CD4-positive, alpha-beta T cell treated with Interleukin-2 at 100 ng/mL for 4 hours (primary cell): ENCODE results near the gene POGLUT3.

Experiments
- DNase-seq: peaks from one replicate; pipeline ENCODE4 v3.0.0-alpha.2; 2020; ENCODE audit warnings: low spot score

Gene POGLUT3

GRCh38 chr11:108500169-108500568 lies 2.0 kb upstream of the POGLUT3 start:
- DNase-seq: no peak

- DNase-seq: no peak
These were observed 728 bp upstream of the POGLUT3 start for GRCh38 chr11:108498816-108499408.

GRCh38 chr11:108497317-108498045 lies 703 bp downstream of the POGLUT3 start:
- peak; percentile 75 for DNase-seq

- DNase-seq: no peak
These were observed 1.4 kb downstream of the POGLUT3 start for GRCh38 chr11:108496643-108497256.

- no peak for DNase-seq
These were observed 2.9 kb downstream of the POGLUT3 start for GRCh38 chr11:108495326-108495725.

- no peak for DNase-seq
These were observed 4.0 kb downstream of the POGLUT3 start for GRCh38 chr11:108494182-108494581.

- DNase-seq: no peak
These were observed 6.2 kb downstream of the POGLUT3 start for GRCh38 chr11:108491936-108492335.

GRCh38 chr11:108486828-108487227 lies 11.4 kb downstream of the POGLUT3 start:
- DNase-seq: no peak

GRCh38 chr11:108486331-108486730 lies 11.9 kb downstream of the POGLUT3 start:
- DNase-seq: no peak

- DNase-seq: no peak
These were observed 15.0 kb downstream of the POGLUT3 start for GRCh38 chr11:108483163-108483562.

GRCh38 chr11:108474664-108475463 lies 23.3 kb downstream of the POGLUT3 start:
- DNase-seq: no peak

- no peak for DNase-seq
These were observed 25.5 kb downstream of the POGLUT3 start for GRCh38 chr11:108472681-108473080.

GRCh38 chr11:108468478-108468864 lies 29.7 kb downstream of the POGLUT3 start:
- DNase-seq: no peak

GRCh38 chr11:108467091-108467823 lies 30.9 kb downstream of the POGLUT3 start, which contains the start of gene C11orf65:
C11orf65 (minus strand) TSS chr11:108467529; CDS start chr11:108461559, 5,970 bp downstream.
- peak; percentile 97 for DNase-seq

- DNase-seq: no peak
These were observed 31.8 kb downstream of the POGLUT3 start for GRCh38 chr11:108466405-108466804.

- DNase-seq: no peak
These were observed 44.9 kb downstream of the POGLUT3 start for GRCh38 chr11:108453207-108453835.
